ENCODE measurements around the gene FSTL5.

The FSTL5 gene

GRCh38 chr4:162102713-162103112, 61.1 kb downstream of the FSTL5 start:
- TF ChIP-seq CTCF (IDR thresholded peaks at IDR 0.05; ENCODE audit: low read depth, low read length) = no peak
- H3K4me3 ChIP-seq (ENCODE audit: low read depth, low read length) = no peak overlapping the region

- no peak overlapping the region for H3K4me3 ChIP-seq (ENCODE audit: low read depth, low read length)
- no peak for TF ChIP-seq CTCF (IDR thresholded peaks at IDR 0.05; ENCODE audit: low read depth, low read length)
Observed at GRCh38 chr4:162101337-162101736, 62.5 kb downstream of the FSTL5 start.

- TF ChIP-seq CTCF (IDR thresholded peaks at IDR 0.05; ENCODE audit: low read depth, low read length) = no peak
Observed at GRCh38 chr4:162075726-162076125, 88.1 kb downstream of the FSTL5 start.

GRCh38 chr4:162061214-162061613, 102.6 kb downstream of the FSTL5 start:
- H3K4me3 ChIP-seq (ENCODE audit: low read depth, low read length) = no peak overlapping the region
- TF ChIP-seq CTCF (IDR thresholded peaks at IDR 0.05; ENCODE audit: low read depth, low read length) = no peak

More at GRCh38 chr4:162075726-162076125, 88.1 kb downstream of the FSTL5 start:
- no peak overlapping the region for H3K4me3 ChIP-seq (ENCODE audit: low read depth, low read length)

- no peak overlapping the region for H3K4me3 ChIP-seq (ENCODE audit: low read depth, low read length)
- TF ChIP-seq CTCF (IDR thresholded peaks at IDR 0.05; ENCODE audit: low read depth, low read length) = no peak
Observed at GRCh38 chr4:162059656-162060055, 104.1 kb downstream of the FSTL5 start.

- H3K4me3 ChIP-seq (ENCODE audit: low read depth, low read length) = no peak overlapping the region
- TF ChIP-seq CTCF (IDR thresholded peaks at IDR 0.05; ENCODE audit: low read depth, low read length) = no peak
Observed at GRCh38 chr4:162056990-162057389, 106.8 kb downstream of the FSTL5 start.

- TF ChIP-seq CTCF (IDR thresholded peaks at IDR 0.05; ENCODE audit: low read depth, low read length) = no peak
- H3K4me3 ChIP-seq (ENCODE audit: low read depth, low read length) = no peak overlapping the region
Observed at GRCh38 chr4:162046135-162046534, 117.7 kb downstream of the FSTL5 start.

All from WI38 (cell line).